Smooth muscle cell (in vitro differentiated cells): ENCODE data around the gene TXNDC17. TPM values are rescaled to one million over a fixed set of nuclear protein-coding genes. Genes with fewer than 3 reads are reported as not detected.

Experiments
- DNase-seq: peaks from one replicate; lab custom pipeline; 2025; ENCODE audit not compliant: unreplicated experiment; lab: John Stamatoyannopoulos, UW
- H2AFZ ChIP-seq: fragments of 200-600 bp; sonication (generic); 2 replicates; pipeline ENCODE4 v1.6.0; 2016; ENCODE audit warnings: antibody characterized with exemption, low read depth, mild to moderate bottlenecking
- H3F3A ChIP-seq: fragments of 200-600 bp; sonication (generic); 2 replicates; pipeline ENCODE4 v1.6.0; 2017; ENCODE audit warnings: antibody characterized with exemption, low read depth
- H3K27ac ChIP-seq: fragments of 200-600 bp; sonication (generic); 2 replicates; pipeline ENCODE4 v1.5.1; 2016; ENCODE audit warnings: low read depth, mild to moderate bottlenecking
- H3K27me3 ChIP-seq: fragments of 200-600 bp; sonication (generic); 2 replicates; pipeline ENCODE4 v1.6.1; 2016; ENCODE audit warnings: low read depth, mild to moderate bottlenecking
- H3K36me3 ChIP-seq: fragments of 200-600 bp; sonication (generic); 2 replicates; pipeline ENCODE4 v1.5.1; 2016; ENCODE audit warnings: low read depth
- H3K4me1 ChIP-seq: fragments of 200-600 bp; sonication (generic); 2 replicates; pipeline ENCODE4 v1.5.1; 2016; ENCODE audit warnings: low read depth
- H3K4me2 ChIP-seq: fragments of 200-600 bp; sonication (generic); 2 replicates; pipeline ENCODE4 v1.6.0; 2016; ENCODE audit warnings: mild to moderate bottlenecking
- H3K4me3 ChIP-seq: fragments of 200-600 bp; sonication (generic); 2 replicates; pipeline ENCODE4 v1.5.1; 2016; ENCODE audit warnings: mild to moderate bottlenecking
- H3K79me2 ChIP-seq: fragments of 200-600 bp; sonication (generic); 2 replicates; pipeline ENCODE4 v1.6.0; 2016; ENCODE audit warnings: low read depth, mild to moderate bottlenecking
- H3K9ac ChIP-seq: fragments of 200-600 bp; sonication (generic); 2 replicates; pipeline ENCODE4 v1.6.0; 2016; ENCODE audit warnings: low read depth
- H3K9me3 ChIP-seq: fragments of 200-600 bp; sonication (generic); replicated peaks from 2 replicates; pipeline ENCODE4 v1.5.1; 2016; ENCODE audit warnings: low read depth
- H4K20me1 ChIP-seq: fragments of 200-600 bp; sonication (generic); 2 replicates; pipeline ENCODE4 v1.6.0; 2016; ENCODE audit warnings: low read depth
- WGBS: methylation state at CpG from one replicate; pipeline ENCODE4 v1.1.7; 2016; ENCODE audit warnings: low lambda C conversion rate; 5-methylcytosine and 5-hydroxymethylcytosine counted together
- polyA plus RNA-seq: library from polyadenylated mRNA; unstranded; fragments of >200 nt; fragmentation: Nextera tagmentation; extraction: Ambion mirVana; gene quantifications from 2 replicates; pipeline ENCODE4 v1.2.1, GENCODE V29; 2016
- total RNA-seq: library from RNA; depleted of rRNA; stranded (reverse); fragments of >200 nt; gene quantifications from 2 replicates; pipeline ENCODE4 v1.2.3, GENCODE V29; 2014
- TF ChIP-seq, protein P1 (sequence below): fragments of 200-600 bp; sonication (generic); IDR thresholded peaks from 2 replicates; pipeline ENCODE4 v1.5.1; 2017; ENCODE audit warnings: borderline replicate concordance, mild to moderate bottlenecking, antibody characterized with exemption; ENCODE audit not compliant: insufficient read depth, poor library complexity, severe bottlenecking

TXNDC17 gene
- total and polyA plus RNA-seq, 2 experiments from 2014 or later: 363 to 431 TPM

GRCh38 chr17:6596081-6596480, 44.8 kb upstream of the TXNDC17 start:
- TF ChIP-seq, protein P1, sequence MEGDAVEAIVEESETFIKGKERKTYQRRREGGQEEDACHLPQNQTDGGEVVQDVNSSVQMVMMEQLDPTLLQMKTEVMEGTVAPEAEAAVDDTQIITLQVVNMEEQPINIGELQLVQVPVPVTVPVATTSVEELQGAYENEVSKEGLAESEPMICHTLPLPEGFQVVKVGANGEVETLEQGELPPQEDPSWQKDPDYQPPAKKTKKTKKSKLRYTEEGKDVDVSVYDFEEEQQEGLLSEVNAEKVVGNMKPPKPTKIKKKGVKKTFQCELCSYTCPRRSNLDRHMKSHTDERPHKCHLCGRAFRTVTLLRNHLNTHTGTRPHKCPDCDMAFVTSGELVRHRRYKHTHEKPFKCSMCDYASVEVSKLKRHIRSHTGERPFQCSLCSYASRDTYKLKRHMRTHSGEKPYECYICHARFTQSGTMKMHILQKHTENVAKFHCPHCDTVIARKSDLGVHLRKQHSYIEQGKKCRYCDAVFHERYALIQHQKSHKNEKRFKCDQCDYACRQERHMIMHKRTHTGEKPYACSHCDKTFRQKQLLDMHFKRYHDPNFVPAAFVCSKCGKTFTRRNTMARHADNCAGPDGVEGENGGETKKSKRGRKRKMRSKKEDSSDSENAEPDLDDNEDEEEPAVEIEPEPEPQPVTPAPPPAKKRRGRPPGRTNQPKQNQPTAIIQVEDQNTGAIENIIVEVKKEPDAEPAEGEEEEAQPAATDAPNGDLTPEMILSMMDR: no peak
- Histone ChIP-seq H3K27me3 (no peaks in the 10 kb centered on the region), H3F3A (no peaks in the 10 kb centered on the region), H3K27ac (no peak overlapping the region), H3K9me3 (no peaks in the 10 kb centered on the region), H3K79me2 (no peaks in the 10 kb centered on the region), H3K4me1 (no peaks in the 10 kb centered on the region), H2AFZ (no peak overlapping the region), H3K4me2 (no peak overlapping the region), H4K20me1 (no peaks in the 10 kb centered on the region), H3K9ac (no peak overlapping the region), H3K36me3 (peaks cover 31% of the 10 kb centered on the region), H3K4me3 (no peak overlapping the region)
- 96% methylated on average over 7 of the region's 7 CpGs for WGBS
- no peak for DNase-seq

- Histone ChIP-seq H3K4me1 (no peaks in the 10 kb centered on the region), H2AFZ (no peak overlapping the region), H4K20me1 (no peaks in the 10 kb centered on the region), H3K79me2 (no peaks in the 10 kb centered on the region), H3K9me3 (no peaks in the 10 kb centered on the region), H3F3A (no peaks in the 10 kb centered on the region), H3K27me3 (no peaks in the 10 kb centered on the region), H3K4me3 (no peak overlapping the region), H3K27ac (no peak overlapping the region), H3K9ac (no peak overlapping the region), H3K36me3 (peaks cover 31% of the 10 kb centered on the region), H3K4me2 (no peak overlapping the region)
- TF ChIP-seq, protein P1: no peak
- WGBS: 96% methylated on average over 2 of the region's 2 CpGs
- DNase-seq: no peak
Measured at GRCh38 chr17:6596511-6596910, 44.3 kb upstream of the TXNDC17 start.

DNA sequence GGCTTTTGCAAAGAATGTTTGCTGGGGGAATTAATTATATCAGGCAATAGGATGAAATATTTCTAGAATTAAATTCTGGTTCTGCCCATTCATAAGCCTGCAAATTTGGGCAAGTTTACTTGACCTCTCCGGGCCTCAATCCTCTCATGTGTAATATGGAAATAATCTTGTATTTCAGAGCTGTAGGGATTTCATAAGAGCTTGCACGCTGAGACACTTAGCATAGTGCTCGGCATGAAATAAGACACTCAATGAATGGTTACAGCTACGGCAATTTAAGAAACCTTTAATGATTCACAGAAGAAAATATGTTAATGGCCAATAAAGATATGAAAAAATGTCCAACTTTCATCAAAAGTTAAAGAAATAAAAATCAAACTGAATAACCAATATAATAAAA, 43.9 kb upstream of the TXNDC17 start:
- no peak overlapping the region for H3K9ac ChIP-seq
- no peak overlapping the region for H3K4me3 ChIP-seq
- no peak overlapping the region for H3K4me2 ChIP-seq
- no peaks in the 10 kb centered on the region for H3F3A ChIP-seq
- TF ChIP-seq, protein P1: no peak
- H3K27ac ChIP-seq: no peak overlapping the region
- DNase-seq: no peak
- no peaks in the 10 kb centered on the region for H3K79me2 ChIP-seq
- H3K36me3 ChIP-seq: peaks cover 32% of the 10 kb centered on the region
- H3K27me3 ChIP-seq: no peaks in the 10 kb centered on the region
- WGBS: 98% methylated on average over 4 of the region's 4 CpGs
- H2AFZ ChIP-seq: no peak overlapping the region
- no peaks in the 10 kb centered on the region for H3K9me3 ChIP-seq
- H3K4me1 ChIP-seq: no peaks in the 10 kb centered on the region
- no peaks in the 10 kb centered on the region for H4K20me1 ChIP-seq

- Histone ChIP-seq H3K36me3 (peaks cover 36% of the 10 kb centered on the region), H3K4me2 (no peak overlapping the region)
- TF ChIP-seq, protein P1: no peak
Measured at GRCh38 chr17:6597727-6598126, 43.1 kb upstream of the TXNDC17 start.

More at GRCh38 chr17:6597727-6598126, 43.1 kb upstream of the TXNDC17 start:
- no peak for DNase-seq
- H3K9me3 ChIP-seq: no peaks in the 10 kb centered on the region
- H3K4me1 ChIP-seq: no peaks in the 10 kb centered on the region
- no peak overlapping the region for H3K9ac ChIP-seq
- H3K4me3 ChIP-seq: no peak overlapping the region
- H3K79me2 ChIP-seq: peaks cover 5% of the 10 kb centered on the region
- WGBS: 94% methylated on average over 1 of the region's 1 CpG
- no peaks in the 10 kb centered on the region for H4K20me1 ChIP-seq
- H3K27ac ChIP-seq: no peak overlapping the region
- no peak overlapping the region for H2AFZ ChIP-seq
- H3K27me3 ChIP-seq: no peaks in the 10 kb centered on the region
- no peaks in the 10 kb centered on the region for H3F3A ChIP-seq
